ENCODE data around the gene IPCEF1.

GRCh38 chr6:154320181-154320580 is 36.4 kb downstream of the IPCEF1 start:
- TF ChIP-seq CTCF (IDR thresholded peaks at IDR 0.05): no peak
- no peak for TF ChIP-seq POLR2A (IDR thresholded peaks at IDR 0.05)
